ENCODE data around the gene PGLYRP2.

Gene PGLYRP2

GRCh38 chr19:15453906-15454860, 25.1 kb downstream of the PGLYRP2 start:
- DNase-seq, result no peak

- no peak for DNase-seq
These were observed 26.2 kb downstream of the PGLYRP2 start for GRCh38 chr19:15453091-15453578.

GRCh38 chr19:15452111-15453047, 26.9 kb downstream of the PGLYRP2 start:
- no peak for DNase-seq

GRCh38 chr19:15450528-15450890, 28.8 kb downstream of the PGLYRP2 start:
- DNase-seq, result no peak

GRCh38 chr19:15449620-15450527, 29.4 kb downstream of the PGLYRP2 start, which contains the start of gene WIZ:
Gene WIZ, minus strand, starts transcription at chr19:15449956. Its CDS starts 1,649 bp downstream, at chr19:15448307.
- peak; percentile 66 to 81 (median 75) for DNase-seq

GRCh38 chr19:15448778-15449619, 30.3 kb downstream of the PGLYRP2 start:
- DNase-seq, result no peak

- DNase-seq, result no peak
These were observed 31.1 kb downstream of the PGLYRP2 start for GRCh38 chr19:15448044-15448777.

GRCh38 chr19:15447057-15447456, 32.2 kb downstream of the PGLYRP2 start:
- no peak for DNase-seq

- DNase-seq, result no peak
These were observed 33.4 kb downstream of the PGLYRP2 start for GRCh38 chr19:15445807-15446376.

GRCh38 chr19:15445227-15445605, 34.1 kb downstream of the PGLYRP2 start:
- DNase-seq, result no peak

- DNase-seq, result no peak
These were observed 34.6 kb downstream of the PGLYRP2 start for GRCh38 chr19:15444505-15445226.

GRCh38 chr19:15443838-15444237, 35.5 kb downstream of the PGLYRP2 start:
- DNase-seq, result no peak

- no peak for DNase-seq
These were observed 36.0 kb downstream of the PGLYRP2 start for GRCh38 chr19:15443325-15443724.

- DNase-seq, result no peak
These were observed 37.0 kb downstream of the PGLYRP2 start for GRCh38 chr19:15442142-15442920.

- DNase-seq, result no peak
These were observed 38.0 kb downstream of the PGLYRP2 start for GRCh38 chr19:15441317-15441716.

- no peak for DNase-seq
These were observed 39.3 kb downstream of the PGLYRP2 start for GRCh38 chr19:15439821-15440641.

- DNase-seq, result no peak
These were observed 40.1 kb downstream of the PGLYRP2 start for GRCh38 chr19:15439078-15439799.
